HG02943 (cell line): ENCODE data around the gene FNBP1L.

Source experiments
- ATAC-seq: cut with Tn5 transposase; IDR thresholded peaks from one replicate; pipeline ENCODE4 v1.9.1; 2021; ENCODE audit warnings: mild to moderate bottlenecking, low read depth, moderate library complexity; ENCODE audit not compliant: unreplicated experiment

The FNBP1L gene

GRCh38 chr1:93585059-93585966 is 137.4 kb downstream of the FNBP1L start:
- ATAC-seq: no peak

GRCh38 chr1:93587354-93587753 is 139.4 kb downstream of the FNBP1L start:
- no peak for ATAC-seq

GRCh38 chr1:93588206-93588605 is 140.3 kb downstream of the FNBP1L start:
- no peak for ATAC-seq

- no peak for ATAC-seq
Measured at GRCh38 chr1:93588955-93589354, 141.0 kb downstream of the FNBP1L start.

GRCh38 chr1:93591291-93591675 is 143.4 kb downstream of the FNBP1L start:
- peak; percentile 26 for ATAC-seq

- ATAC-seq: peak; percentile 93
Measured at GRCh38 chr1:93591676-93592550, 144.0 kb downstream of the FNBP1L start.

- ATAC-seq: no peak
Measured at GRCh38 chr1:93592551-93592949, 144.6 kb downstream of the FNBP1L start.

- ATAC-seq: no peak
Measured at GRCh38 chr1:93593854-93594602, 146.1 kb downstream of the FNBP1L start.

GRCh38 chr1:93594603-93594880 is 146.6 kb downstream of the FNBP1L start:
- ATAC-seq: no peak

- ATAC-seq: no peak
Measured at GRCh38 chr1:93595266-93595665, 147.3 kb downstream of the FNBP1L start.

- no peak for ATAC-seq
Measured at GRCh38 chr1:93595743-93596142, 147.8 kb downstream of the FNBP1L start.

- ATAC-seq: no peak
Measured at GRCh38 chr1:93596329-93597089, 148.6 kb downstream of the FNBP1L start.

- no peak for ATAC-seq
Measured at GRCh38 chr1:93597709-93598108, 149.8 kb downstream of the FNBP1L start.

GRCh38 chr1:93598396-93598795 is 150.5 kb downstream of the FNBP1L start:
- no peak for ATAC-seq

- ATAC-seq: no peak
Measured at GRCh38 chr1:93598861-93599439, 151.0 kb downstream of the FNBP1L start.

- no peak for ATAC-seq
Measured at GRCh38 chr1:93599479-93599878, 151.6 kb downstream of the FNBP1L start.

GRCh38 chr1:93600663-93601062 is 152.7 kb downstream of the FNBP1L start:
- ATAC-seq: no peak

GRCh38 chr1:93601686-93602085 is 153.8 kb downstream of the FNBP1L start:
- ATAC-seq: no peak

GRCh38 chr1:93602101-93602500 is 154.2 kb downstream of the FNBP1L start:
- ATAC-seq: no peak

- no peak for ATAC-seq
Measured at GRCh38 chr1:93603106-93603505, 155.2 kb downstream of the FNBP1L start.
